ENCODE results near the gene ACYP2.
"Not testable (repeated sequence)": the region's sequence is repeated elsewhere in the genome, so short reads cannot be mapped to it uniquely, and the experiment has no call there.

ACYP2 gene

GRCh38 chr2:54099829-54100585, 15.4 kb upstream of the ACYP2 start:
- no peak for DNase-seq

DNA sequence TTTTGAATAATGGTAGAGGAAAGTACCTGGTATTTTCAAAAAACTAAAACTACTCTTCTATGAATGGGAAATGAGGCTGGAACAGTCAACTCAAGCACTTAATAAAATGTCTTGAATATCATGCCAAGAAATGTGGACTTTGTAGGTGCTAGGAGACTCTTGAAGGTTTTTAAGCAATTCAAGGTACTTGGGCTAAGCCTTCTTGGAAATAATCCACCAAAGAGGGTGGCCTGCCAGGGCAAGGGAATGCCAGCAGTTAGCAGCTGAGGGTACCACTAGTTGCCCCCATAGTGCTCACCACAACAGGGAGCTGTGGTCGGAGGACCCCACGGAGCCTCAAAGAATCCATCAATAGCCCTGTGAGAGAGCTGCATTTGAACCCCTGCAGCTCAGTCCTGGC, 14.6 kb upstream of the ACYP2 start:
- DNase-seq = no peak

GRCh38 chr2:54103454-54104314, 11.7 kb upstream of the ACYP2 start:
- DNase-seq = peak; percentile 50

- DNase-seq = peak; percentile 76
Measured at GRCh38 chr2:54106631-54107454, 8.6 kb upstream of the ACYP2 start.

DNA sequence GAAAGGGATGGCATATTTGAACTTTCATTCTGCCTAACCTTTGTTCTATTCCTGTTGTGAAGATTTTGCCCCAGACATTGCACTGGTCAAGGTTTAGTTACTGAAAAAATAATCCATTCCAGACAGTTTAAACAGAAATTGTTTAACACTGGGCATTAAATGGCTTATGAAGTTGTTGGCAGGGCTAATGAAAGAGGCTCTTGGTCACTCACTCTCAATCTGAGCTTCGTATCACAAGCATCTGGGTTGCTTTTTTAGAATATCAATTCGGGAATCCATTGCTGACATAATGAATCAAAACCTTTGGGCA, 8.0 kb upstream of the ACYP2 start:
- no peak for DNase-seq

- peak; percentile 44 for DNase-seq
Measured at GRCh38 chr2:54107903-54108615, 7.4 kb upstream of the ACYP2 start.

GRCh38 chr2:54109848-54110247, 5.6 kb upstream of the ACYP2 start:
- DNase-seq = no peak

DNA sequence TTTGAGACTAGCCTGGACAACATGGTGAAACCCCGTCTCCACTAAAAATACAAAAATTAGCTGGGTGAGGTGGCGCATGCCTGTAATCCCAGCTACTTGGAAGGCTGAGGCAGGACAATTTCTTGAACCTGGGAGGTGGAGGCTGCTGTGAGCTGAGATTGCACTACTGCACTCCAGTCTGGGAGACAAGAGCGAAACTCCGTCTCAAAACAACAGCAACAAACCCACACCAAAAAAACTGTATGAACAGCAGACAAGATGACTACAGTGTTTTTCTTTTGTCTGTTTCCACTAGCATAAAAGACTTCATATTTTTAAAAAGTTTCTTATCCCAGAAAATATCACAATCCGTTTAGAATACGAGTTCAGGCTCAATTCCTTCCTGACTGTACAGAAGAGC, 936 bp upstream of the ACYP2 start:
- not testable (repeated sequence) for DNase-seq

DNA sequence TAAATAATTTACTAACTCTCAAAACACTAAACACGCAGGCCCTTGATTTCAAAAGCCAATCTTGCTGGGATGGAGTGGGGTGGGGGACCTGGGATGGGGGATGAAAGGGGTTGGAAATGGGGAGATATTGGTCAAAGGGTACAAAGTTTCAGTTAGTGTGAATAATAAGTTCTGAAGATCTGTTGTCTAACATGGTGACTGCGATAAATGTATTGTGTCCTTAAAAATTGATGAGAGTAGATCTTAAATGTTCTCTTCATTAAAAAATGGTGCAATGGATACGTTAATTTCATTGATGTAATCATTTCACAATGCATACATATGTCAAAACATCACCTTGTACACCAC, 505 bp upstream of the ACYP2 start:
- DNase-seq = no peak

DNA sequence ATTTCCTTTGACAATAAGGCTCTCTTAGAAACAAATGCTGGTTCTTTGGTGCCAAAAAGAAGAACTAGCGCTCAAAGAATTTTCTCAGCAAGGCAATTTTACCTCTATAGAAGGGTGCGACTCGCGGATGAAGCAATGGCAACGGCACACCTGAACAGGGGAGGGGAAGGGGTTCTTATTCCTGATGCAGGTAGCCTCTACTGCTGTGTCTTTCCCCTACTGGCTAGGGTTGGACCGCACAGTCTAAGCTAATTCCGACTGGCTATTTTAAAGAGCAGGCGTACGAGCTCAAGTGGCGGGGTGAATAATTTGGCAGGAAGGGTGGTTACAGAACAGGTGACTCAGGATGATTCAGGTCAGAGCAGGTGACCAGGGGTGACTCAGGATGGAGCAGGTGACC, 1.2 kb downstream of the ACYP2 start:
- not testable (repeated sequence) for DNase-seq

GRCh38 chr2:54120950-54121349, 5.5 kb downstream of the ACYP2 start:
- DNase-seq = no peak

- DNase-seq = peak; percentile 95
Measured at GRCh38 chr2:54122171-54122935, 6.9 kb downstream of the ACYP2 start.

- DNase-seq = peak; percentile 12
Measured at GRCh38 chr2:54122939-54123338, 7.5 kb downstream of the ACYP2 start.

DNA sequence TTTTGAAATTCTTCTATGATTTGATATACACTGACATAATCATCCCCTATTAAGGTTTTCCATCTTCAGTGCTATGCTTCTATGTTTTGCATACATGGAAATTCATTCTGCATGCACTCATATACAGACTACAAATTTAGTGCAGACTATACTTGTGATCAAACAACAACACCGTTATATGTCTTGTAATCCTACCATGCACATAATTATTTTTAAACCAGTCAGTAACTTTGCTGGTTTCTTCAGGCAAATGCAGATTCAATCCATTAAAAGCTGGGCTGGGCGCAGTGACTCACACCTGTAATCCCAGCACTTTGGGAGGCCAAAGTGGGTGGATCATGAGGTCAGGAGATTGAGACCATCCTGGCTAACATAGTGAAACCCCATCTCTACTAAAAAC, 11.8 kb downstream of the ACYP2 start:
- not testable (repeated sequence) for DNase-seq

- no peak for DNase-seq
Measured at GRCh38 chr2:54133056-54133455, 17.6 kb downstream of the ACYP2 start.

DNA sequence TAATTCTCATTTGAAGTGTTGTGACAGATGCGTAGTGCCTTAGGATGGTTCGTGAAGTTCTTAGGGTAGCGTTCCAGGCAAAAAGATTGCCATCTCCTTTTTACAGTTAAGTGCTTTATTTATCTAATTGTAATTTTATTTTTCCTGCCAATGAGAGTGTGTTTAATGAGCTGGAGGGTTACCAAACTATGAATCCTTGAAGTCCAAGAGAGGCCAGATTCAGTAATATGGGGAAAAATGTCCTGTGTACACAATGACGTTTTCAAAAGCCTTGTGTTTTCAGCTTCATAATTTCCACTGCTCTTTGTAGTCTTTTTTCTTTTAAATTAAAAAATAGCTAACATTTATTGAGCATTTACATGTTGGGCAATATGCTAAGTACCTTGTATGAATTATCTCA, 23.8 kb downstream of the ACYP2 start:
- no peak for DNase-seq

GRCh38 chr2:54143780-54144179, 28.4 kb downstream of the ACYP2 start:
- no peak for DNase-seq

GRCh38 chr2:54148391-54148790, 33.0 kb downstream of the ACYP2 start:
- no peak for DNase-seq

GRCh38 chr2:54149638-54150441, 34.4 kb downstream of the ACYP2 start:
- DNase-seq = no peak

- DNase-seq = no peak
Measured at GRCh38 chr2:54158311-54158710, 42.9 kb downstream of the ACYP2 start.
